CD4-positive, alpha-beta T cell treated with Interleukin-6 for 4 hours (primary cell): Measurements from ENCODE around the gene ZBTB48.
"Not testable (repeated sequence)": the region's sequence is repeated elsewhere in the genome, so short reads cannot be mapped to it uniquely, and the experiment has no call there.

Experiments
- DNase-seq: peaks from one replicate; pipeline ENCODE4 v3.0.0-alpha.2; 2020; ENCODE audit warnings: mixed read lengths

ZBTB48 gene

GRCh38 chr1:6579374-6580118 is at the start of gene ZBTB48:
TSS of gene ZBTB48 (plus strand) at chr1:6579994. CDS start at chr1:6580610, 616 bp downstream.
- DNase-seq, result peak; percentile 99

- no peak for DNase-seq
Observed at GRCh38 chr1:6530504-6531160, 49.2 kb upstream of the ZBTB48 start.

GRCh38 chr1:6531996-6532395 is 47.8 kb upstream of the ZBTB48 start:
- no peak for DNase-seq

GRCh38 chr1:6534248-6534822 is 45.5 kb upstream of the ZBTB48 start:
- DNase-seq, result no peak

- no peak for DNase-seq
Observed at GRCh38 chr1:6535214-6535613, 44.6 kb upstream of the ZBTB48 start.

GRCh38 chr1:6536291-6536690 is 43.5 kb upstream of the ZBTB48 start:
- no peak for DNase-seq

GRCh38 chr1:6538956-6539355 is 40.8 kb upstream of the ZBTB48 start:
- DNase-seq, result no peak

GRCh38 chr1:6544831-6545230 is 35.0 kb upstream of the ZBTB48 start:
- DNase-seq, result no peak

- peak; percentile 35 for DNase-seq
Observed at GRCh38 chr1:6545276-6546112, 34.3 kb upstream of the ZBTB48 start.

GRCh38 chr1:6546326-6546725 is 33.5 kb upstream of the ZBTB48 start:
- DNase-seq, result no peak

- DNase-seq, result no peak
Observed at GRCh38 chr1:6547301-6547700, 32.5 kb upstream of the ZBTB48 start.

GRCh38 chr1:6554031-6554906 is 25.5 kb upstream of the ZBTB48 start, which contains the start of gene NOL9:
TSS of gene NOL9 (minus strand) at chr1:6554513. CDS start at chr1:6554502, 11 bp downstream.
- peak; percentile 95 for DNase-seq

GRCh38 chr1:6554907-6555778 is 24.7 kb upstream of the ZBTB48 start, which contains the start of gene TAS1R1:
TSS of gene TAS1R1 (plus strand) at chr1:6555307. CDS start at chr1:6555374, 67 bp downstream.
- DNase-seq, result no peak

GRCh38 chr1:6557597-6557996 is 22.2 kb upstream of the ZBTB48 start:
- no peak for DNase-seq

- DNase-seq, result not testable (repeated sequence)
Observed at GRCh38 chr1:6559161-6559560, 20.6 kb upstream of the ZBTB48 start.

GRCh38 chr1:6560267-6560666 is 19.5 kb upstream of the ZBTB48 start:
- no peak for DNase-seq

GRCh38 chr1:6569033-6569432 is 10.8 kb upstream of the ZBTB48 start:
- DNase-seq, result no peak

- DNase-seq, result no peak
Observed at GRCh38 chr1:6570100-6570499, 9.7 kb upstream of the ZBTB48 start.

- DNase-seq, result no peak
Observed at GRCh38 chr1:6570987-6571386, 8.8 kb upstream of the ZBTB48 start.

- no peak for DNase-seq
Observed at GRCh38 chr1:6572653-6573383, 7.0 kb upstream of the ZBTB48 start.
